OCI-LY7 (cell line): ENCODE data around the gene SPINK5. TPM values are rescaled to one million over a fixed set of nuclear protein-coding genes. Genes with fewer than 3 reads are reported as not detected.

Source experiments
- BruUV-seq: library from RNA; stranded (reverse); fragments of 400-500 nt; replicated peaks from 2 replicates; lab custom pipeline; 2021; lab: Mats Ljungman, UMichigan
- CTCF ChIA-PET: fragments of 300-600 bp; sonication (Branson Sonifier 250); formaldehyde crosslinking; loops from one replicate; lab custom pipeline; 2022; ENCODE audit warnings: antibody characterized with exemption; ENCODE audit not compliant: unreplicated experiment; lab: Charles Lee
- POLR2A ChIA-PET: fragments of 300-600 bp; sonication (Branson Sonifier 250); formaldehyde crosslinking; loops from one replicate; lab custom pipeline; 2022; ENCODE audit warnings: antibody characterized with exemption; lab: Charles Lee
- DNase-seq: peaks from one replicate; pipeline ENCODE4 v3.0.0-alpha.2; 2015; ENCODE audit warnings: low spot score
- H2AFZ ChIP-seq: fragments of 200-600 bp; sonication (generic), shearing (Covaris generic); 2 replicates; pipeline ENCODE4 v1.6.1; 2014; ENCODE audit warnings: mild to moderate bottlenecking, antibody characterized with exemption, low read length, moderate library complexity
- H3K27ac ChIP-seq: fragments of 200-600 bp; sonication (generic); 2 replicates; pipeline ENCODE4 v1.5.1; 2014; ENCODE audit warnings: mixed run types, low read depth, mild to moderate bottlenecking, moderate library complexity, low read length, inconsistent platforms; ENCODE audit not compliant: poor library complexity, severe bottlenecking
- H3K36me3 ChIP-seq: fragments of 200-600 bp; sonication (generic); 2 replicates; pipeline ENCODE4 v1.6.1; 2014; ENCODE audit warnings: mild to moderate bottlenecking, antibody characterized with exemption, low read length, moderate library complexity, mixed read lengths; ENCODE audit not compliant: insufficient read depth
- H3K4me1 ChIP-seq: fragments of 200-600 bp; sonication (generic); 2 replicates; pipeline ENCODE4 v1.5.1; 2014; ENCODE audit warnings: mild to moderate bottlenecking, low read length; ENCODE audit not compliant: insufficient read depth, poor library complexity, severe bottlenecking
- H3K4me2 ChIP-seq: fragments of 200-600 bp; sonication (generic); 2 replicates; pipeline ENCODE4 v1.6.1; 2014; ENCODE audit warnings: mild to moderate bottlenecking, low read length
- H3K4me3 ChIP-seq: fragments of 200-600 bp; sonication (generic); 2 replicates; pipeline ENCODE4 v1.5.1; 2014; ENCODE audit warnings: mild to moderate bottlenecking, low read depth, low read length; ENCODE audit not compliant: poor library complexity, severe bottlenecking
- H3K79me2 ChIP-seq: fragments of 200-600 bp; sonication (generic); 2 replicates; pipeline ENCODE4 v1.6.1; 2016; ENCODE audit warnings: low read depth, mild to moderate bottlenecking, low read length, moderate library complexity, mixed read lengths; ENCODE audit not compliant: insufficient read depth
- H3K9me2 ChIP-seq: fragments of 200-600 bp; sonication (generic); 2 replicates; pipeline ENCODE4 v1.6.1; 2016; ENCODE audit warnings: mild to moderate bottlenecking, low read length, mixed read lengths; ENCODE audit not compliant: insufficient read depth
- H3K9me3 ChIP-seq: fragments of 200-600 bp; sonication (generic); 2 replicates; pipeline ENCODE4 v1.6.1; 2014; ENCODE audit warnings: mild to moderate bottlenecking, mixed run types, low read length, mixed read lengths
- H4K20me1 ChIP-seq: fragments of 200-600 bp; sonication (generic); 2 replicates; pipeline ENCODE4 v1.6.1; 2014; ENCODE audit warnings: mild to moderate bottlenecking, antibody characterized with exemption, low read length, moderate library complexity, mixed read lengths; ENCODE audit not compliant: insufficient read depth
- CTCF ChIP-seq: fragments of 200-600 bp; sonication (generic); conservative IDR thresholded peaks from 2 replicates; pipeline ENCODE4 v1.5.1; 2014; ENCODE audit warnings: mild to moderate bottlenecking, antibody characterized with exemption, low read length, moderate library complexity, mixed read lengths
- EZH2phosphoT487 ChIP-seq: fragments of 200-600 bp; sonication (generic); IDR thresholded peaks from 2 replicates; pipeline ENCODE4 v1.6.1; 2018; ENCODE audit warnings: low read depth, borderline replicate concordance, mild to moderate bottlenecking, mixed run types, antibody characterized with exemption, low read length, moderate library complexity, mixed read lengths
- intact Hi-C: fragments of 100-400 bp; cut with micrococcal nuclease; formaldehyde crosslinking; loops from one replicate; pipeline ENCODE4 v1.10.0; 2022; ENCODE audit not compliant: unreplicated experiment
- total RNA-seq, 2 experiments: library from RNA; depleted of rRNA in 1 of 2; stranded (reverse); fragments of >200 nt in 1 of 2; shearing (Covaris generic) in 1 of 2; gene quantifications; 2 replicates each; pipeline ENCODE4 v1.2.3, GENCODE V29; 2014 to 2022

The SPINK5 gene
- total RNA-seq, 2 experiments from 2014 or later, result not detected

- Histone ChIP-seq H2AFZ (no peak overlapping the region), H3K27ac (no peak overlapping the region), H3K9me2 (no peaks in the 10 kb centered on the region), H3K36me3 (no peaks in the 10 kb centered on the region), H4K20me1 (no peaks in the 10 kb centered on the region), H3K79me2 (no peaks in the 10 kb centered on the region), H3K4me1 (no peaks in the 10 kb centered on the region), H3K4me3 (no peak overlapping the region), H3K4me2 (no peak overlapping the region), H3K9me3 (0 out of 2 replicates have a peak, but pooled peaks cover 2% of the 10 kb centered on the region)
- CTCF ChIA-PET, result no interaction called here
- no peak for DNase-seq
- POLR2A ChIA-PET, result interaction anchor here (0.7 to 0.9 kb wide), 2 partner anchors 17 kb away, joined by 3 read pairs; no protein-coding TSS in a partner anchor
- no TSS peak for BruUV-seq
- no peak for TF ChIP-seq CTCF
- no peak for TF ChIP-seq EZH2phosphoT487
- intact Hi-C loops, result no loop called here
These were observed 2.9 kb upstream of the SPINK5 start for GRCh38 chr5:148060881-148061280.

- Histone ChIP-seq H3K36me3 (no peaks in the 10 kb centered on the region), H3K4me3 (no peak overlapping the region), H3K27ac (no peak overlapping the region), H4K20me1 (no peaks in the 10 kb centered on the region), H3K4me2 (no peak overlapping the region), H3K79me2 (no peaks in the 10 kb centered on the region), H3K9me2 (no peaks in the 10 kb centered on the region), H3K4me1 (no peaks in the 10 kb centered on the region), H2AFZ (no peak overlapping the region), H3K9me3 (no peaks in the 10 kb centered on the region)
- DNase-seq, result no peak
- TF ChIP-seq CTCF (no peak), EZH2phosphoT487 (no peak)
- POLR2A ChIA-PET, result no interaction called here
- intact Hi-C loops, result no loop called here
- BruUV-seq, result no TSS peak
- CTCF ChIA-PET, result no interaction called here
These were observed 6.8 kb downstream of the SPINK5 start for GRCh38 chr5:148070621-148071020.

GRCh38 chr5:148072207-148072606 is 8.4 kb downstream of the SPINK5 start:
- CTCF ChIA-PET, result no interaction called here
- intact Hi-C loops, result no loop called here
- no peak overlapping the region for H3K4me3 ChIP-seq

More at GRCh38 chr5:148072207-148072606, 8.4 kb downstream of the SPINK5 start:
- Histone ChIP-seq H3K9me3 (no peaks in the 10 kb centered on the region), H4K20me1 (no peaks in the 10 kb centered on the region), H2AFZ (no peak overlapping the region), H3K36me3 (no peaks in the 10 kb centered on the region), H3K9me2 (no peaks in the 10 kb centered on the region), H3K4me2 (no peak overlapping the region), H3K4me1 (no peaks in the 10 kb centered on the region), H3K27ac (no peak overlapping the region), H3K79me2 (no peaks in the 10 kb centered on the region)
- no peak for TF ChIP-seq EZH2phosphoT487
- no peak for TF ChIP-seq CTCF
- no peak for DNase-seq
- no TSS peak for BruUV-seq
- POLR2A ChIA-PET, result no interaction called here
